ENCODE measurements around the gene SHC3. TPM values are rescaled to one million over a fixed set of nuclear protein-coding genes. Genes with fewer than 3 reads are reported as not detected.

Gene SHC3
- total RNA-seq, 1 experiment from 2014 or later, result 1.7 TPM

- DNase-seq (ENCODE audit: low read depth), result no peak
Measured at GRCh38 chr9:89054865-89055495, 123.6 kb downstream of the SHC3 start.

DNA sequence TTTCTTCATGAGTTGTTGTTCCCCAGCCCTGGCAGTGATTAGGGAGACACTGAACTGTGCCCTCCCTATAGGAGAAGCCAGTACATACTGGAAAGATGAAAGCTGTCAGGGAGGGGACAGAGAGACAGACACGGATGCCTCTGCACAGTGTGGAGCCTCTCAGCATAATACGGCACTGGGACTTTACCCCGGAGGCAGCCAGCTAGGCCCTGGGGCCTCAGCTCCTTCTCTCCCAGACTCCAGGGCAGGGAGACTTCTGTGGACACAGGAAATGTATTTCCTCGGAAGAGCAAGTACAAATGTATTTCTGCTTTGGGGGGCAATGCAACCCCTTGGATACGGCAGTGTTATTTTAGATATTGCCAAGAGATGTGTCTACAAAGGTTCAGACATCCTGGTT, 125.3 kb downstream of the SHC3 start:
- no peak for DNase-seq (ENCODE audit: low read depth)

DNA sequence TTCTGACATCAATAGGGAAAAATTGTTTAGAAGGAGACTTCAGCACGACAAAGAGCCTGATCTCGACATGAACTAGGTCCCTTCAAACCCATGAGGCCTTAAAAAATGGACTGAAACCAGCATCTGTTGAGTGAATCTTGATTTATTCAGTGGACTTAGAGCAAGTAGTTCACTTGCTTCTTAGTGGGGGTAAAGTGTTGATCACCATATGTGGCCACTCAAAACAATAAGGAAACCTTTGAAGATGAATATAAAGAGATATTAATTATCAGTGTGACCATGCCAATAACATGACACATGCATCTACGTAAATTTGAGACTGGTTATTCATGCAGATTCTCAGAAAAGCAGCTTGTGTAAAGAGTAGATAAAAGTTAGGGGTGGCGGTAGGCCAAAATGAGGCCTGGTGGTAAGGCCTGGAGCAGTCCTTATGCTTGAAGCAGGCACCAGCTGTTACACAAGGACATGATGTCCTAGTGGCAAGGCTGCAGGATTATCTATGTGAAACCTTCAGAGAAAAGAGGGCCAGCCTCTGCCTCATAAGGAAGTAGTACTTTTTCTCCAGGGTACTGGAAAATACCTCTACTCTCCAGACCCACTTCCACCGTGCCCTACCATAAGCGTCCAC, 126.0 kb downstream of the SHC3 start:
- DNase-seq (ENCODE audit: low read depth), result no peak

DNA sequence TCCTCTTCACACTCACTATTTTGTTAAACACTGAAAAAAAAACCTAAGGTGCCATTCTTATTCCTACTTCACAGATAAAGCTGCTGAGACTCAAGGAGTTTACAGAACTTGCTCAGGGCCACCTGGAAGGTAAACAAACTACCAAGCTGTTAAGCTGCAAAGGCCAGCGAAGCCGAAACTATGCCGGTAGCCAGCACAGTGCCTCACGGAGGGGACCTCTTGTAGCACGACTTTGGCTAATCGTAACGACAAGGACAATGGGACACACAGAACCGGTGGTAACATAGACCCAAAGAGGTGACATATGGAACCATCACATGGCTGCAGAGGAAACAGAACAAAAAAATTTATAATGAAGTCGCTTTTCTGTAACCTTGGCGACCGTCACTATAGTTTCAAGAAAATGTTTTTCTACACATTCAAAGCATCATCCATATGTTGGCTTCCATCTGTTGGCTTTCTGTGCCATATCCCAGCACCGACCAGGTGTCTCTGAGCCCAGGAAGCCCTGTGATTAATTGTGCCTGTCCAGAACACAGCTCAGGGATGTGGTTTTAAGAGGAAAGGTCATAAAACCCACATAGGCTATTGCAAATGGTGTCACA, 127.1 kb downstream of the SHC3 start:
- DNase-seq (ENCODE audit: low read depth), result no peak

DNA sequence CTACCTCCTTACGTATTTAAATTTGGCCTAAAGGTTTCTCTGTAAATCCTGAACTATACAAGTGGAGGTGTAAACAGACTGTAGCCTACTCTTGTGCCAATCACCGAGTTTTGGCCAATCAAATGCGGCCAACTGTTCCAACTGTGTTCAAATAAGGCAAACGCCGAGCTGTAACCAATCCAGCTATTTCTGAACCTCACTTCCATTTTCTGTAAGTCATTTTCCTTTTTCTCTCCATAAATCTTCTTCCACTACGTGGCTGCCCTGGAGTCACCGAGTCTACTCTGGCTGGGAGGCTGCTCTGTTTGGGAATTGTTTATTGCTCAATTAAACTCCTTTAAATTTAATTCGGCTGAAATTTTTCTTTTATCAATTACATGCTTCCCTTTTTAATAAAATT, 129.0 kb downstream of the SHC3 start:
- DNase-seq (ENCODE audit: low read depth), result no peak

DNA sequence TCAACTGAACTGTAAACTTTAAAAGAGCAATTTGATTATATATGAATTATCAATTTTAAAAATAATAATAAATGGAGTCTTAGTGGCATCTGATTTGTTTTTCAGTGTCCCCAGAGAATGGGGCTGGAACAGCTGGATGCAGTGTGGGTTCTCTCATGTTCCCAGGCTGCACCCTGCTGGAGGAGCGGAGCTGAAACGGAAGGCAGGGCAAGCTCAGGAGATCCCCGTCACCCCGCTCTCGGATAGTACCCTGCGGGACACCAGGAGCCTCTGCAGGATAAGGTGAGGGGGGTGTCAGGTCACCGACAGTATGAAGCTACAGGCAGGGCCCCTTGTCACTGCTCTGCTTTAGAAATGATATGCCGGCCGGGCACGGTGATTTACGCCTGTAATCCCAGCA, 130.0 kb downstream of the SHC3 start:
- no peak for DNase-seq (ENCODE audit: low read depth)

GRCh38 chr9:89047667-89048066, 131.0 kb downstream of the SHC3 start:
- no peak for DNase-seq (ENCODE audit: low read depth)

GRCh38 chr9:89046832-89047231, 131.8 kb downstream of the SHC3 start:
- DNase-seq (ENCODE audit: low read depth), result no peak

- no peak for DNase-seq (ENCODE audit: low read depth)
Measured at GRCh38 chr9:89044881-89045280, 133.7 kb downstream of the SHC3 start.

DNA sequence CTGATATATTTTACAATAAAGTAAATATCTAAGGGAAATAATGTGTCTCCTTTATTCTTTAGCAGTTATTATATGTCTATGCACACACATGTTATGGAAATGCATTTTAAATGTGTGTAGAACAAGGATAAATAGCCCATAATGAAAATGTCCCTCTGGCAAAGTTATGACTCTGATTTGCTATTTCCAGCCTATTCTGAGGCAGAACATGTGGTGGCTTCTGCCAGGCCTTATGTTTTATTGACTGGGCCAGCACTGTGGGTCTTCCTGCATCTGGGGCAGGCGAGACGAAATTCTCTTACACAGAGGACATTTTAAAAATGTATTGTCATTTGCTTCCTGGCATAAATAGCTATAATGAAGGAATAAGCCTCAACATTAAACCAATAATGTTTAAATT, 134.5 kb downstream of the SHC3 start:
- DNase-seq (ENCODE audit: low read depth), result no peak

GRCh38 chr9:89042984-89043383, 135.6 kb downstream of the SHC3 start:
- no peak for DNase-seq (ENCODE audit: low read depth)

DNA sequence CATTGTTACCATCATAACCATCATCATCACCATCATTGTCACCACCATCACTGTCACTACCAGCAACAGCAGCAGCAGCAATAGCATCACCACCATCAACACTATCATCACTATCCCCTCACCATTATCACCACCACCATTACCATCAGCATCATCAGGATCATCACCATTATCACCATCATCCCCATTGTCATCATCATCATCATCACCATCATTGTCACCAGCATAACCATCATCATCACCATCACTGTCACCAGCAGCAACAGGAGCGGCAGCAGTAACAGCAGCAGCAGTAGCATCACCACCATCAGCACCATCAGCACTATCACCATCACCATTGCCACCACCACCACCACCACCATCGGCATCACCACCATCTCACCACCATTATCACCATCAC, 139.0 kb downstream of the SHC3 start:
- DNase-seq (ENCODE audit: low read depth), result no peak

DNA sequence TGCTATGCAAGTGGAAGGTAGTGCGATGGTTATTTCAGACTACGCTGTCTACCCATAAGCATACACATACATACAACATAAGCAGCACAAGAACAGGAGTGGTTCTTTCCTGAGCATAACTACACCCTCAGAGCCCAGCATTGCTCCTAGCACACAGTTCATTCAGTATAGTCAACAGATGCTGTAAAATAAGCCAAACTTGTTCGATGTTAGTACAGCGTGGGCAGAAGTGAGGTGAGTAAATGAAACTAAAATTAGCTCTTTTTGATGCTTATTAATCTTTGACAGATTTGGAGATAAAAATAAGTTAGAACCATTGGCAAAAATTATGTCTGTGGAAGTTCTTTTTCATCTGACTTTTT, 139.5 kb downstream of the SHC3 start:
- DNase-seq (ENCODE audit: low read depth), result no peak

DNA sequence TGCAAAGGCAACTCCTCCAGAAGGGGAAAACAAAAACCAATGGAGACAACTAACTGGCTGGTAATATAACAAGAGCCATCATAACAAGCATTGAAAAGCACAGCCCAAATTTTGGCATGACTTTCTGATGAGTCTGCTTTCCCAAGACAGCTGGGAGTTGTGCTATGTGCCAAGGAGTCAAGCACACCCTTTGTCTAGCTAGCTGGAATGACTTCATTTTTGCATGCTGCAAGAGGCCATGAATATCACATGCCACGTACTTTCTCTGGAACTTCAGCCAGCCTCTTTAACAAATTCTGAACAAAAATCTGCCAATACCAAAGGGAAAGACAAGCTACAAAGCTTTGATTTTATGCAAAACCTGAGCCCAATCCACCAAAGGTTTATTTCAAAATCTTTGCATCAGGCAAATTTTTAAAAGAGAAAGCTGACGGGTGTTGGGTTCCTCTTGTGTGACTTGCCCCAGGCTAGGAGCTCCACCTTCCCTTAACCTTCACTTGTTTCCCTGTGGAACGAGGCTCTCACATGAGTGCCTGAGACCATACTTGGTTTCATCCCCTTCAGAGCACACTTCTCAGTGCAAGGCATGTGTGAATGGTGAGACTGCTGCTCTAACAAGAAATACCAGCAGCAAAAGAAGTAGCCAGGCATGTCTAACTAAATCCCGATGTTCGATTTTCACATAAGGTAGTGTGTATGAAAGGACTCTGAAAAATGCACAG, 140.1 kb downstream of the SHC3 start:
- DNase-seq (ENCODE audit: low read depth), result peak; percentile 85

DNA sequence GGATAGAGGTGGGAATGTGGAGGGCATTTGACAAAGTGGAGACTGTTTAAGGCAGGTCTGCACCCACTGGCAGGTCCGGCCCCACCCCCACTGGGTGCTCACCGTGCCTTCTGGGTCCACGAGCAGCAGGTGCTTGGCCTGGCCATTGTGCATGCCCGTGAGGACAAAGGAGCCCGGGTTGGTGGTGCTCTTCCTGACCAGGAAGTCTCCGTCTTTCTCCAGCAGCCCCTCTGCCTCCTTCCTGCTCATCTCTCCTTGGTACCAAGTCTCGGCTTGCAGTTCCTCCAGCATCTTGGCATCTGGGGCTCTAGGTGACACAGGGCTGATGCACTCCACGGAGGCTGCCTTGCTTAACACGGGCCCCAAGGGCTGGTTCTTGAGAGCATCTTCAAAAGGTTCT, 140.7 kb downstream of the SHC3 start:
- DNase-seq (ENCODE audit: low read depth), result no peak

DNA sequence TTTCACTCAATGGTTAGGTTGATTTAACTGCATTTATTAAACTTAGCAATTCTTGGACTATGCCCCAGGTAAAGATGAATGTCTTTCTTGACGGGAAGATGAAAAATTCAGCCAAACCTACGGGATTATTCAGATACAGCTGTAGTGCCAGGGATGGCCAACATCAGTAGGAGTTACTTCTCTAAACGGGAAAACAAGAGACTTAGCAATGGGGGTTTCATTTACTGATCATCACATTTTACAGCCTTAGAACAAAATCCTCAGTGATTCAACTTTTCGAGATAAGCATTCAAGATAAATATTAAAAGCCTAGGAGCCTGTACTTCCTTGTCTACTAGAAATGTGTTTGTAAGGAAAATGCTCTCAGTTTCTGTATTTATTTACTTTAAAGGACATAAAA, 141.3 kb downstream of the SHC3 start:
- no peak for DNase-seq (ENCODE audit: low read depth)

- no peak for DNase-seq (ENCODE audit: low read depth)
Measured at GRCh38 chr9:89036891-89037290, 141.7 kb downstream of the SHC3 start.

- peak; percentile 91 for DNase-seq (ENCODE audit: low read depth)
Measured at GRCh38 chr9:89036383-89036782, 142.2 kb downstream of the SHC3 start.

- DNase-seq (ENCODE audit: low read depth), result no peak
Measured at GRCh38 chr9:89032661-89033060, 146.0 kb downstream of the SHC3 start.

- DNase-seq (ENCODE audit: low read depth), result no peak
Measured at GRCh38 chr9:89032173-89032572, 146.4 kb downstream of the SHC3 start.

DNA sequence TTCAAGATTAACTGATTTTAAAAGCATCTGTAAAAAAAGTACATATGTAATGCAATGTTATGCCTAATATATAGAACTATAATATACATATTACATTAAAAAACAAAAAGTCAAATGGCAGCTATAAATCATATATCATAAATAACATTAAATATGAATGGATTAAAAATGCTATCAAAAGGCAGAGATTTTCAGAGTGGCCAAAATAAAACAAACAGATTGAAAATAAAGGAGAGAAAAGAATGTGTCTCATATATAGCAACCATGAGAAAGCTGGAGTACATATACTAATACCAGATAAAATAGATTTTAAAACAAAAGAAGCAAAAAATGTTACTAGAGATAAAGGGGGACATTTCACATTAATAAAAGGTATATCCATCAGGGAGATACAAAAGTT, 148.8 kb downstream of the SHC3 start:
- no peak for DNase-seq (ENCODE audit: low read depth)

- DNase-seq (ENCODE audit: low read depth), result no peak
Measured at GRCh38 chr9:89026876-89027275, 151.7 kb downstream of the SHC3 start.

DNA sequence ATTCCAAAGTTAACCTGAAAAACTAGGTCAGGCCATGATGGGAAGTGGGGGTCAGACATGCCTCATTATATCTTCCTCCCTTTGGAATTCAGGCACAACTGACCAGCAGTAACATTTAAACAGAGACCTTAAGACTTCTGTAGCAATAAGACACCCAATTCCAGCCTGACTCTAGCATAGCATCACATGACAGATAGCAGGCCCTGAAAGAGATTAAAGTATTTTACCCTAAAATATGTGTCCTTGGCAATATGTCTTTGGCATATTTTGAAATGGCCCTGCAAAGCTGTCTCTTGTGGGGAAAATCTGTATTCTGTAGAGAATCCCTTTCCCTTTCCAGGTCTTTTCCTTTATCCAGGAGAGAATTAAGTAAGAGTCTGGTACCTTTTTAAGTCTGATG, 153.1 kb downstream of the SHC3 start:
- no peak for DNase-seq (ENCODE audit: low read depth)

Measured in RPMI7951 (cell line).